Jurkat, Clone E6-1 (cell line): ENCODE data around the gene SURF6.

Experiments
- DNase-seq: peaks from one replicate; pipeline ENCODE4 v3.0.0-alpha.2; 2011; ENCODE audit warnings: low read depth, low spot score
- H3K4me3 ChIP-seq: 2 replicates; pipeline ENCODE4 v1.5.1; 2011; ENCODE audit warnings: mild to moderate bottlenecking, low read length, control low read depth, moderate library complexity

Gene SURF6

GRCh38 chr9:133369422-133369821, 33.4 kb upstream of the SURF6 start:
- DNase-seq, result no peak
- no peak overlapping the region for H3K4me3 ChIP-seq

- no peak for DNase-seq
- H3K4me3 ChIP-seq, result no peak overlapping the region
Observed at GRCh38 chr9:133368249-133368881, 32.4 kb upstream of the SURF6 start.

- DNase-seq, result no peak
- no peak overlapping the region for H3K4me3 ChIP-seq
Observed at GRCh38 chr9:133367778-133368177, 31.8 kb upstream of the SURF6 start.

GRCh38 chr9:133367221-133367620, 31.2 kb upstream of the SURF6 start:
- no peak for DNase-seq
- H3K4me3 ChIP-seq, result no peak overlapping the region

- no peak overlapping the region for H3K4me3 ChIP-seq
- DNase-seq, result no peak
Observed at GRCh38 chr9:133366435-133366834, 30.4 kb upstream of the SURF6 start.

GRCh38 chr9:133362359-133363044, 26.5 kb upstream of the SURF6 start:
- DNase-seq, result no peak
- no peak overlapping the region for H3K4me3 ChIP-seq

- DNase-seq, result no peak
- no peak overlapping the region for H3K4me3 ChIP-seq
Observed at GRCh38 chr9:133361507-133362092, 25.6 kb upstream of the SURF6 start.

- no peak overlapping the region for H3K4me3 ChIP-seq
- no peak for DNase-seq
Observed at GRCh38 chr9:133360400-133361393, 24.7 kb upstream of the SURF6 start.

GRCh38 chr9:133359399-133360175, 23.6 kb upstream of the SURF6 start:
- DNase-seq, result no peak
- no peak overlapping the region for H3K4me3 ChIP-seq

GRCh38 chr9:133357656-133358055, 21.7 kb upstream of the SURF6 start:
- H3K4me3 ChIP-seq, result peak overlapping the region; percentile 77
- no peak for DNase-seq

- H3K4me3 ChIP-seq, result peak within 1 kb of the TSS; percentile 77
- peak; percentile 70 for DNase-seq
Observed at GRCh38 chr9:133356391-133357091, 20.6 kb upstream of the SURF6 start, which contains the start of the genes SURF1 and SURF2. Gene SURF1, minus strand, starts transcription at chr9:133356487. Its CDS starts 34 bp downstream, at chr9:133356453. Gene SURF2, plus strand, starts transcription at chr9:133356550. Its CDS starts 43 bp downstream, at chr9:133356593.

GRCh38 chr9:133355881-133356357, 19.9 kb upstream of the SURF6 start:
- no peak for DNase-seq

GRCh38 chr9:133354766-133355165, 18.8 kb upstream of the SURF6 start:
- H3K4me3 ChIP-seq, result peak overlapping the region; percentile 77; the same call in 1 of the 2 replicates
- DNase-seq, result no peak

More at GRCh38 chr9:133355881-133356357, 19.9 kb upstream of the SURF6 start:
- H3K4me3 ChIP-seq, result peak overlapping the region; percentile 77

- DNase-seq, result no peak
- H3K4me3 ChIP-seq, result no peak overlapping the region
Observed at GRCh38 chr9:133353548-133353947, 17.6 kb upstream of the SURF6 start.

- H3K4me3 ChIP-seq, result no peak overlapping the region
- DNase-seq, result no peak
Observed at GRCh38 chr9:133352635-133353340, 16.8 kb upstream of the SURF6 start.

- no peak for DNase-seq
- no peak overlapping the region for H3K4me3 ChIP-seq
Observed at GRCh38 chr9:133351908-133352634, 16.1 kb upstream of the SURF6 start.

- DNase-seq, result no peak
- no peak overlapping the region for H3K4me3 ChIP-seq
Observed at GRCh38 chr9:133351526-133351907, 15.5 kb upstream of the SURF6 start.
